ENCODE measurements around the gene TFE3. TPM values are rescaled to one million over a fixed set of nuclear protein-coding genes. Genes with fewer than 3 reads are reported as not detected.
"Not testable (repeated sequence)": the region's sequence is repeated elsewhere in the genome, so short reads cannot be mapped to it uniquely, and the experiment has no call there.

TFE3 gene
- total RNA-seq, 1 donor from 2014 or later = 17.0 TPM

DNA sequence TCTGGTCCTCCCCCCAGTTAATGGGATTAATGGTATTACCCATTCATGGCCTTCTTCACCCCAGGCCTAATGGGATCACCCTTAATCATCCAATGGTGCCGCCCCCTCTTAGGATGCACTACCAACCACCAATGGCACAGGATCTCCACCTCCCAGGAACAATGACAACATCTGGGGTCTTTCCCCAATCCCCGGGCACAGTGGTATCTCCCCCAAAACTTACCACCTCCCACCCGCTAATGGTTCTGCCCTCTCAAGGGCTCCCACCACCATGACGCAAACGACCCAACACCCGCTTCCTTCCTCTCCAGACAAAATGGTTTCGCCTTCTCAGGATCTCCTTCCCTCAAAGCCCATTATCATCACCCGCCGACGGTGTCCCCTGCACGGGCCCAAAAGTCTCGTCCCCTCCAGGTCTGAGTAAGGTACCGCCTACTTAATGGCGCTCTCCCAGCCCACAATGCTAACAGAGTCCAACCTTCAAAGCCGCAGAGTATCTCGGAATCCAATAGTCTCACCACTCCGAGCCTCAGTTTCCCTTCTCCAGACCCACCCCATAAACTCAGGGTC is 41.6 kb downstream of the TFE3 start:
- DNase-seq = no peak

DNA sequence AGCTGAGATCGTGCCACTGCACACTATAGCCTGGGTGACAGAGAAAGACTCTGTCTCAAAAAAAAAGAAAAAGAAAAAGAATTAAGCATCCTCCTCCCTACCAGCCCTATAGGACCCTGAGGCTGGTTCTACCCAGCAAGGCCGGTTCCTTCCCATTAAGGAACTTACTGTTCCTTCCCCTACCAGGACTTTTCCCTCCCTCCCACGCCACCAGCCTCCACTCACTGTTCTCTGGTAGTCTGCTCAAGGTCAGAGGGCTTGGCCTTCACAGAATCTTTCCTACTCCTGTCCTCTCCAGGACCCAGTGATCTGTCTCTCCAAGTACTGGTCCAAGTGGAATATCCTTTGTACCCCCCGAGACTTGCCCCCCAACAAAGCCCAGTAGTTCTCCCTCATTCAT is 42.5 kb downstream of the TFE3 start:
- no peak for DNase-seq

- DNase-seq = no peak
Measured at GRCh38 chrX:48999030-48999429, 44.1 kb downstream of the TFE3 start.

- DNase-seq = no peak
Measured at GRCh38 chrX:48998391-48998790, 44.8 kb downstream of the TFE3 start.

DNA sequence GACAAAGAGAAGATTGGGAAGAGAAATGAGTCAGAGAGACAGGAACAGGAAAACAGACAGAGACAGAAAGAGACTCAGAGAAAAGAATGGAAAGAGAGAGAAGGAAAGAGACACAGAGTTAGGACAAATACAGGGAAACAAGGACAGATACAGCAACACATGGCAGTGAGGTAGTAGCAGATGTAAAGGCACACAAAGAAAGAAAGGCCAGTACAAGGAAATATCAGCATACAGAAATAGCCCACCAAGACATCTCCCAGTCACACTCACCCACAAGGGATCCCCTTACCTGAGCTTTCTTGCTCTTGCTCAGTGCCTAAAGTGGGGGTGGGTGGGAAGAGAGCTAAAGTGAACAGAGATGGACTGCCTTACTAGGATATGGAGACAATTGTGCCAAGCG is 45.3 kb downstream of the TFE3 start:
- DNase-seq = no peak

DNA sequence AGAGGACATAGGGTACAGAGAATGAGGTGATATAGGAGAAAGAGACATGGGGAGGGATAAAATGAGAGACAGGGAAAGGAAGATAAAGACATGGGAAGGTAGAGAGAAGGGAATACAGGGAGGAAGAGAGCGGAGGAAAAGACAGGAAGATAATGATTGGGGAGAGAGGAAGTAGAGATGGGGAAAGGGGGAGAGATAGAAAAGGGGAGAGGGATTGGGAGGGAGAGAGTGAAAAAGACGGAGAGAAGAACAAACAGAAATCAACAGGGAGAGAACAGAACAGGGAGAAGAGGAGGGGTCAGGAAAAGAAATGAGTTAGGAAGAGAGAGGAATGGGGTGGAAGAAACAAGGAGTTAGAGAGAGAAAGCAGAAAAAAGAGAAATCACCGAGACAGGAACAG is 45.7 kb downstream of the TFE3 start:
- no peak for DNase-seq

- no peak for DNase-seq
Measured at GRCh38 chrX:48996969-48997368, 46.2 kb downstream of the TFE3 start.

DNA sequence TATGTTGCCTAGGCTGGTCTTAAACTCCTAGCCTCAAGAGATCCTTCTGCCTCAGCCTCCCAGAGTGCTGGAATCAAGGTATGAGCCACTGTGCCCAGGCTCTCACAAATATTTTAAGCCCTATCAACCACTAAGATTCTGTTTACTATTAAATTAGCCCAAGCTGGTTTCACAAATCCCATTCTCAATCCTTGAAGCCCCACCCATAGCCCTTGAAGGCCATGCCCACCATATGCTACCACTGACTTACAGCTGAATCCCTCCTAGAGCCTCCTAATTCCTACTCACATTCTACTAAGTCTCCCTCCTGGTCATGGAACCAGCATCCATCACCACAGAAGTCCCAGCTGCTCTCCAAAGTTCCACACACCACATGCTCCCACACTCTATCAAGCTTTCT is 50.8 kb downstream of the TFE3 start:
- DNase-seq = no peak

GRCh38 chrX:48989483-48989882 is 53.7 kb downstream of the TFE3 start:
- DNase-seq = no peak

DNA sequence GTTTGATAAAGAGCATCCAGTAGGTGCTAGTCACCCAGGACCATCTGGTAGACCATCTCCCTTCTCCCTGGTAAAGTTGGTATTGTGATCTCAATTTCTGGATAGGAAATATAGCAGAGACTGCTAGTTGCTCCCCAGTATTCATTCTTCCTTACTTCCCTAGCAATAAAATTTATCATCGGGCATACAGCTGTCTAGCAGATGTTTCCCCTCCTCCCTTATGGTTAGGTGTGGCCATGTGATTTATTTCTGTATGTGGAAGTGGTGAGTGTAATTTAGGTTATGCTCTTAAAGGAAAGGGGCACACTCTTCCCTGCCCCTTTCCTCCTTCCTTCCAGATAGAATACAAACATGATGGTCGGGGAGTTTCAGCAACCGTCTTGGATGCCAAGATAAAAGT is 59.3 kb downstream of the TFE3 start:
- DNase-seq = no peak

DNA sequence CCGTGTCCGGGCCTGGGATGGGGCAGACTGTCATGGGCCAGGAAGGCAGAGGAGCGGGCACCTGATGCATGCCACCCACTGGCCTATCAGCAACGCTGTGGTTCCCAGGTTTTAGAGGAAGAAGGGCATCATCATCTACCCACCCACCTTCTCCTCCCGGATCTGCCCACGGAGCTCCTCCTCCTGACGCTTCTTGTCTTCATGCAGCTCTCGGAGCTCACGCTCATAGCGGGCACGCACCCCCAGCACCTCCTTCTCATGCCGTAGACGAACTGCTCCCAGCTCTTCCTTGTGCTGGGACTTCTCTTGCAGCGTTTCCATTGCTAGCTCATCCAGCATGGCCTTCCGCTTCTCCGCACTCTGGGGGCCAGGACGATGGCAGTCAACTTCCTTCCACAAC is 60.1 kb downstream of the TFE3 start:
- DNase-seq = no peak

GRCh38 chrX:48981178-48981577 is 62.0 kb downstream of the TFE3 start:
- DNase-seq = no peak

- not testable (repeated sequence) for DNase-seq
Measured at GRCh38 chrX:48980341-48980740, 62.8 kb downstream of the TFE3 start.

Small RNA genes within 50 kb of the gene (small RNA-seq; reads per million reads assigned to genes)
- not detected for gene RNU4-52P (ENCODE audit: low replicate concordance)

Other genes with a start within 250 kb of the TFE3 start
- gene HDAC6, start 241.3 kb downstream of the TFE3 start, total RNA-seq = 58.6 TPM
- gene ERAS, start 216.8 kb downstream of the TFE3 start, total RNA-seq = not detected
- gene PCSK1N, start 207.7 kb downstream of the TFE3 start, total RNA-seq = 0.30 TPM
- gene TIMM17B, start 145.6 kb downstream of the TFE3 start, total RNA-seq = 15.0 TPM
- 31.7 TPM for gene PQBP1, start 145.4 kb downstream of the TFE3 start, total RNA-seq
- 7.6 TPM for gene SLC35A2, start 131.7 kb downstream of the TFE3 start, total RNA-seq
- gene PIM2, start 124.3 kb downstream of the TFE3 start, total RNA-seq = 5.9 TPM
- 19.9 TPM for gene OTUD5, start 85.8 kb downstream of the TFE3 start, total RNA-seq
- 2.7 TPM for gene KCND1, start 71.5 kb downstream of the TFE3 start, total RNA-seq
- 23.7 TPM for gene GRIPAP1, start 41.1 kb downstream of the TFE3 start, total RNA-seq
- 3.6 TPM for gene CCDC120, start 15.6 kb upstream of the TFE3 start, total RNA-seq
- 1.5 TPM for gene PRAF2, start 30.6 kb upstream of the TFE3 start, total RNA-seq
- gene WDR45, start 36.5 kb upstream of the TFE3 start, total RNA-seq = 29.6 TPM
- 15.4 TPM for gene GPKOW, start 80.4 kb upstream of the TFE3 start, total RNA-seq
- gene MAGIX, start 119.4 kb upstream of the TFE3 start, total RNA-seq = 1.4 TPM
- 24.7 TPM for gene PLP2, start 128.5 kb upstream of the TFE3 start, total RNA-seq
- gene PRICKLE3, start 143.0 kb upstream of the TFE3 start, total RNA-seq = 8.1 TPM
- gene SYP, start 156.8 kb upstream of the TFE3 start, total RNA-seq = 1.7 TPM
- gene CACNA1F, start 190.0 kb upstream of the TFE3 start, total RNA-seq = 0.10 TPM
- gene CCDC22, start 192.1 kb upstream of the TFE3 start, total RNA-seq = 5.6 TPM
- gene FOXP3, start 221.4 kb upstream of the TFE3 start, total RNA-seq = not detected
- gene PPP1R3F, start 226.4 kb upstream of the TFE3 start, total RNA-seq = 3.0 TPM

Data from skin of body (tissue), 3 donors.